ENCODE data around the gene SMARCA4. TPM values are rescaled to one million over a fixed set of nuclear protein-coding genes. Genes with fewer than 3 reads are reported as not detected.

SMARCA4 gene
- total RNA-seq, 1 donor from 2014 or later = 95.6 TPM

GRCh38 chr19:11045536-11045935 is 84.7 kb downstream of the SMARCA4 start:
- ATAC-seq = no peak
- H3K9me3 ChIP-seq = no peaks in the 10 kb centered on the region
- peaks cover 10% of the 10 kb centered on the region for H3K4me1 ChIP-seq
- no peak overlapping the region for H3K4me3 ChIP-seq
- TF ChIP-seq, protein P1, sequence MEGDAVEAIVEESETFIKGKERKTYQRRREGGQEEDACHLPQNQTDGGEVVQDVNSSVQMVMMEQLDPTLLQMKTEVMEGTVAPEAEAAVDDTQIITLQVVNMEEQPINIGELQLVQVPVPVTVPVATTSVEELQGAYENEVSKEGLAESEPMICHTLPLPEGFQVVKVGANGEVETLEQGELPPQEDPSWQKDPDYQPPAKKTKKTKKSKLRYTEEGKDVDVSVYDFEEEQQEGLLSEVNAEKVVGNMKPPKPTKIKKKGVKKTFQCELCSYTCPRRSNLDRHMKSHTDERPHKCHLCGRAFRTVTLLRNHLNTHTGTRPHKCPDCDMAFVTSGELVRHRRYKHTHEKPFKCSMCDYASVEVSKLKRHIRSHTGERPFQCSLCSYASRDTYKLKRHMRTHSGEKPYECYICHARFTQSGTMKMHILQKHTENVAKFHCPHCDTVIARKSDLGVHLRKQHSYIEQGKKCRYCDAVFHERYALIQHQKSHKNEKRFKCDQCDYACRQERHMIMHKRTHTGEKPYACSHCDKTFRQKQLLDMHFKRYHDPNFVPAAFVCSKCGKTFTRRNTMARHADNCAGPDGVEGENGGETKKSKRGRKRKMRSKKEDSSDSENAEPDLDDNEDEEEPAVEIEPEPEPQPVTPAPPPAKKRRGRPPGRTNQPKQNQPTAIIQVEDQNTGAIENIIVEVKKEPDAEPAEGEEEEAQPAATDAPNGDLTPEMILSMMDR (IDR thresholded peaks at IDR 0.05) = no peak
- H3K27me3 ChIP-seq = no peaks in the 10 kb centered on the region
- H3K27ac ChIP-seq = no peak overlapping the region
- H3K36me3 ChIP-seq = peaks cover 34% of the 10 kb centered on the region
- intact Hi-C loops (cut with DNase I) = no loop called here
- DNase-seq = no peak

DNA sequence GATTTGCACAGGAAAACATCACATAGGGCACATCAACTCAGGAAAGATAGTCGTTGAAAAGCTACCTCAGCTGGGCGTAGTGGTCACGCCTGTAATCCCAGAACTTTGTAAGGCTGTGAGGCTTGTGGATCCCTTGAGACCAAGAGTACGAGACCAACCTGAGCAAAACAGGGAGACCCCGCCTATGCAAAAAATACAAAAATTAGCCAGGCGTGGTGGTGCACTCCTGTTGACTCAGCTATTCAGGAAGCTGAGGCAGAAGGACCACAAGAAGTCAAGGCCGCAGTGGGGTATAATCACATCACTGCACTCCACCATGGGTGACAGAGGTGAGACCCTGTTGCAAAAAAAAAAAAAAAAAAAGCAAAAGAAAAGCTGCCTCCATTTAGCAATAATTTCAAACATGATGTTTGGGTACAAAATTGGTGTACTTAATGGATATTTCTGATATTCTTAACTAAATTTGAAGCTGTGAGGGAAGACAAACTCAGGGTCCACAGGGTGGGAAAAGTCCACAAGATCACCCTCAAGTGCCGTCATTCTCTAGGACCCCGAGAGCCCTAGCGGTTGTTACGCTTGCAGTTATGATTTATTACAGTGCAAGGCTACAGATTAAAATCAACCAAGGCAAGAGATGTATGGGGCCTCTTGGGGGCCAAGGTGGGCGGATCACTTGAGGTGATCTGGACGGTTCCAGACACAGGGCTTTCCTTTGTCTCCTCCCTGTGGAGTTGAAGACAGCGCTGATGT is 86.0 kb downstream of the SMARCA4 start:
- intact Hi-C loops (cut with DNase I) = no loop called here
- Histone ChIP-seq H3K4me3 (no peak overlapping the region), H3K4me1 (peaks cover 10% of the 10 kb centered on the region), H3K27ac (no peak overlapping the region), H3K27me3 (no peaks in the 10 kb centered on the region), H3K36me3 (peaks cover 24% of the 10 kb centered on the region), H3K9me3 (no peaks in the 10 kb centered on the region)
- ATAC-seq (no peak), DNase-seq (no peak)
- TF ChIP-seq, protein P1 (IDR thresholded peaks at IDR 0.05) = no peak

- intact Hi-C loops (cut with DNase I) = no loop called here
- no peak for ATAC-seq
Measured at GRCh38 chr19:11047866-11048265, 87.0 kb downstream of the SMARCA4 start.

DNA sequence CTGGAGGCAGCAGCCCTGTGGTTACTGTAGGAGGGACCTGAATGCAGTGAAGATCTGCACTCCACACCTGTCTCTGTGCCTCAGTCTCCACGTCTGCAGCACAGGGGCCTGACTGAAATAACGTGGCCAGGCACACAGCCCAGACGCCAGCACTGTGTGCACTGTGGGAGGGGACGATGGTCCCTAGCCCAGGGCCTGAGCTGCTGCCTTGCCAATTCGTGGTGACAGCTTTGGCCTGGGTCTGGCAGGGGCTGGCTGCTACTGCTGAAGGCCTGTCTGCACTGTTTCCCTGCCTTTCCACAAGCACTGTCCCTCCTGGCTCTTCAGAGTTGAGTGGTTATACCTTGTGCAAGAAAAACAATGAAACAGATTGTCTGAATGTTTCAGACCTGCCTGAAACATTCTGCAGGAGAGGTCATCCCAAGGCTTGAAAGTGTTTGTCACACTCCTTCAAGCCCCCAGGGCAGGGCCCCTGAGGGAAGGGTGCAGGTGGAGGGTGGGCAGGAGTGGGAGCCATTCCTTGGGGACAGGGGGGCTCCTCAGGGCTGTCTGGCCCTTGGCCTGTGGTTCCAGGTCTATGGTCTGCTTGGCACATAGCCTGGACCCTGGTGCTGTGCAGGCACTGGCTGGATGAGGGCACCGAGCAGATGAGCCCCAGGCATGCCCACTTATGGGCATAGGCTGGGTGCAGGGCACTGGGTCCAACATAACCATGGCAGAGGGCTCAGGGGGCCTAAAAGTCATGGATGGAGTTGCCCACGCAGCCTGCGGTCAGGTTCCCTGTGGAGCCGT is 89.7 kb downstream of the SMARCA4 start:
- intact Hi-C loops (cut with DNase I) = no loop called here
- H3K36me3 ChIP-seq = no peaks in the 10 kb centered on the region
- no peak overlapping the region for H3K4me3 ChIP-seq
- TF ChIP-seq, protein P1 (IDR thresholded peaks at IDR 0.05) = no peak
- H3K27me3 ChIP-seq = no peaks in the 10 kb centered on the region
- ATAC-seq (peak; percentile 45), DNase-seq (no peak)
- H3K4me1 ChIP-seq = peaks cover 10% of the 10 kb centered on the region
- no peaks in the 10 kb centered on the region for H3K9me3 ChIP-seq
- no peak overlapping the region for H3K27ac ChIP-seq

More at GRCh38 chr19:11047866-11048265, 87.0 kb downstream of the SMARCA4 start:
- peaks cover 14% of the 10 kb centered on the region for H3K36me3 ChIP-seq
- no peaks in the 10 kb centered on the region for H3K9me3 ChIP-seq
- no peak for DNase-seq
- no peaks in the 10 kb centered on the region for H3K27me3 ChIP-seq
- H3K4me1 ChIP-seq = peaks cover 10% of the 10 kb centered on the region
- TF ChIP-seq, protein P1 (IDR thresholded peaks at IDR 0.05) = no peak
- H3K27ac ChIP-seq = no peak overlapping the region
- no peak overlapping the region for H3K4me3 ChIP-seq

GRCh38 chr19:11053817-11054195 is 93.0 kb downstream of the SMARCA4 start:
- intact Hi-C loops (cut with DNase I) = no loop called here
- Histone ChIP-seq H3K9me3 (no peaks in the 10 kb centered on the region), H3K27me3 (no peaks in the 10 kb centered on the region)

More at GRCh38 chr19:11053817-11054195, 93.0 kb downstream of the SMARCA4 start:
- peaks cover 5% of the 10 kb centered on the region for H3K36me3 ChIP-seq
- DNase-seq (no peak), ATAC-seq (no peak)
- TF ChIP-seq, protein P1 (IDR thresholded peaks at IDR 0.05) = no peak
- H3K27ac ChIP-seq = no peak overlapping the region
- H3K4me3 ChIP-seq = no peak overlapping the region
- H3K4me1 ChIP-seq = peaks cover 8% of the 10 kb centered on the region
